ENCODE measurements around the gene TMPRSS9. TPM values are rescaled to one million over a fixed set of nuclear protein-coding genes. Genes with fewer than 3 reads are reported as not detected.

The TMPRSS9 gene
- polyA plus RNA-seq, 3 donors = 0.12 to 0.30 TPM; not detected in 1

DNA sequence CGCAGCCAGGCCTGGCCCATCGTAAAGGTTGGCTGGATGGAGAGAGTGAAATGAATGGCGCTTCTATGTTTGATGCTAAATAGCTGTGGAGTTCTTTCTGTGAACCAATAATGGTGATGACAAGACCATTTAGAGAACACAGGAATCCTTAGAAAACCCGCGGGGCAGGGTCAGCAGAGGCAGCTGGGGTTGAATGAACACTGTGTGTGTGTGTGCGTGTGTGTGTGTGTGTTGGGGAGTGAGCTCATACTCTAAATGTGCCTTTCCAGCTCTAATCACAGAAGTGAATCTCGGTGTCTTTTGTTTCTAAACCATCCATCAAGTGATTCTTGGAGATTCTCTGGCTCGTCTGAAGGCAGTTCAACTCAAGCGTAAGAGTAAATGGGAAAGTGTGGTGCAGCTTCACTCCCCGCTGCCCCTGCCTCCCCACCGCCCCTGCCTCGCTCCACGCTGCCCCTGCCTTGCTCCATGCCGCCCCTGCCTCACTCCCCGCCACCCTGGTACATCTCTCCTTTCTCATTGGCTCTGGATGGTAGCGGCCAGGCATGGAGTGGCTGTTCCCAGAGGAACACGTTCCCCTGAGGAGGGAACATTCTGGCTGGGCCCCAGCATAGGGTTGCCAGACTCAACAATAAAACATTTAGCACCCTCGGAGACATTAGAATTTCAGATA, 21.2 kb downstream of the TMPRSS9 start:
- peaks cover 0 to 4% of the 10 kb centered on the region in 2 donors for H3K36me3 Mint-ChIP-seq
- peaks cover 19 to 39% (median 26%) of the 10 kb centered on the region in 7 donors for H3K9me3 Mint-ChIP-seq
- peaks cover 14 to 33% of the 10 kb centered on the region in 2 donors for H3K9me3 ChIP-seq (replicated peaks in 1 of 2; ENCODE audit: control insufficient read depth in 1 of 2, insufficient read depth in 1 of 2, low read length in 2 of 2)
- H3K4me3 ChIP-seq (replicated peaks in 1 of 3; ENCODE audit: low read depth in 2 of 3, low read length in 3 of 3) = no peak overlapping the region
- peaks cover 29% of the 10 kb centered on the region for H3K4me1 Mint-ChIP-seq
- TF ChIP-seq, protein P1, sequence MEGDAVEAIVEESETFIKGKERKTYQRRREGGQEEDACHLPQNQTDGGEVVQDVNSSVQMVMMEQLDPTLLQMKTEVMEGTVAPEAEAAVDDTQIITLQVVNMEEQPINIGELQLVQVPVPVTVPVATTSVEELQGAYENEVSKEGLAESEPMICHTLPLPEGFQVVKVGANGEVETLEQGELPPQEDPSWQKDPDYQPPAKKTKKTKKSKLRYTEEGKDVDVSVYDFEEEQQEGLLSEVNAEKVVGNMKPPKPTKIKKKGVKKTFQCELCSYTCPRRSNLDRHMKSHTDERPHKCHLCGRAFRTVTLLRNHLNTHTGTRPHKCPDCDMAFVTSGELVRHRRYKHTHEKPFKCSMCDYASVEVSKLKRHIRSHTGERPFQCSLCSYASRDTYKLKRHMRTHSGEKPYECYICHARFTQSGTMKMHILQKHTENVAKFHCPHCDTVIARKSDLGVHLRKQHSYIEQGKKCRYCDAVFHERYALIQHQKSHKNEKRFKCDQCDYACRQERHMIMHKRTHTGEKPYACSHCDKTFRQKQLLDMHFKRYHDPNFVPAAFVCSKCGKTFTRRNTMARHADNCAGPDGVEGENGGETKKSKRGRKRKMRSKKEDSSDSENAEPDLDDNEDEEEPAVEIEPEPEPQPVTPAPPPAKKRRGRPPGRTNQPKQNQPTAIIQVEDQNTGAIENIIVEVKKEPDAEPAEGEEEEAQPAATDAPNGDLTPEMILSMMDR (IDR thresholded peaks at IDR 0.05) = no peak
- H3K4me1 ChIP-seq (ENCODE audit: control insufficient read depth in 1 of 2, insufficient read depth in 2 of 2, low read length in 2 of 2) = peaks cover 21 to 25% of the 10 kb centered on the region in 2 donors
- intact Hi-C loops (cut with micrococcal nuclease) = no loop called here
- no peaks in the 10 kb centered on the region for H3K79me2 ChIP-seq (ENCODE audit: insufficient read depth, low read length)
- no peak overlapping the region for H3K27ac ChIP-seq (ENCODE audit: low read depth in 1 of 2, low read length in 2 of 2)
- H3K4me2 ChIP-seq (replicated peaks; ENCODE audit: extremely low read depth, low read length, poor library complexity, severe bottlenecking) = no peak overlapping the region
- H3K27me3 ChIP-seq (ENCODE audit: control insufficient read depth in 2 of 2, insufficient read depth in 2 of 2, low read length in 2 of 2) = no peaks in the 10 kb centered on the region
- peaks cover 3 to 10% (median 3%) of the 10 kb centered on the region in 3 donors for H3K27me3 Mint-ChIP-seq (ENCODE audit: low read depth in 3 of 3)
- no peak for DNase-seq
- no peak overlapping the region for H3K9ac ChIP-seq (ENCODE audit: insufficient read depth, low read length, poor library complexity, severe bottlenecking)
- WGBS (ENCODE audit: insufficient coverage) = 89% methylated on average over 14 of the region's 18 CpGs
- H2AFZ ChIP-seq (ENCODE audit: insufficient read depth, low read depth, low read length, poor library complexity, severe bottlenecking) = no peak overlapping the region
- no peaks in the 10 kb centered on the region for H3K36me3 ChIP-seq (replicated peaks in 1 of 2; ENCODE audit: control insufficient read depth in 1 of 2, insufficient read depth in 2 of 2, low read length in 2 of 2)
- H4K20me1 ChIP-seq (ENCODE audit: insufficient read depth, low read length) = no peaks in the 10 kb centered on the region
- H3K4me3 Mint-ChIP-seq = no peak overlapping the region
- no peak overlapping the region for H3K27ac Mint-ChIP-seq

DNA sequence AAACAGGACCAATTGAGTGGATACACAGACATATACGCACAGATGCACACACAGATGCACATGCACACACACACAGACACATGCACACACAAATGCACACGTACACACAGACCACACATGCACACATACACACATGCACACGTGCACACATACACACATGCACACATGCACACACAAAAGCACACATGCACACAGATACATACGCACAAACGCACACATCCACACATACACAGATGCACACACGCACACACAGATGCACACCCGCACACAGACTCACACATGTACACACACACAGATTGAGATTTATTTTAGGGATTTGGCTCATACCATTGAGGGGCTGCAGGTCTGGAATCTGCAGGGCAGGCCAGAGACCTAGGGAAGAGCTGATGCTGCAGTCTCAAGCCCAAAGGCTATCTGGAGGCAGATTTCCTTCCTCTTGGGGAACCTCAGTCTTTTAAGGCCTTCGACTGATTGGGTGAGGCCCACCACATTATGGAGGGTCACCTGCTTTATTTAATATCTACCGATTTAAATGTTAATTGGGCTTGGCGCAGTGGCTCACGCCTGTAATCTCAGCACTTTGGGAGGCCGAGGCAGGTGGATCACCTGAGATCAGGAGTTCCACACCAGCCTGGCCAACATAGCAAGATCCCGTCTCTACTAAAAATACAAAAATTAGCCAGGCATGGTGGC, 22.6 kb downstream of the TMPRSS9 start:
- Histone ChIP-seq H3K4me1 (ENCODE audit: control insufficient read depth in 1 of 2, insufficient read depth in 2 of 2, low read length in 2 of 2) (peaks cover 21 to 25% of the 10 kb centered on the region in 2 donors), H2AFZ (ENCODE audit: insufficient read depth, low read depth, low read length, poor library complexity, severe bottlenecking) (no peak overlapping the region), H3K4me2 (replicated peaks; ENCODE audit: extremely low read depth, low read length, poor library complexity, severe bottlenecking) (no peak overlapping the region), H3K36me3 (replicated peaks in 1 of 2; ENCODE audit: control insufficient read depth in 1 of 2, insufficient read depth in 2 of 2, low read length in 2 of 2) (no peaks in the 10 kb centered on the region), H3K27me3 (ENCODE audit: control insufficient read depth in 2 of 2, insufficient read depth in 2 of 2, low read length in 2 of 2) (no peaks in the 10 kb centered on the region), H3K79me2 (ENCODE audit: insufficient read depth, low read length) (no peaks in the 10 kb centered on the region), H3K27ac (ENCODE audit: low read depth in 1 of 2, low read length in 2 of 2) (no peak overlapping the region), H3K9me3 (replicated peaks in 1 of 2; ENCODE audit: control insufficient read depth in 1 of 2, insufficient read depth in 1 of 2, low read length in 2 of 2) (peaks cover 14 to 33% of the 10 kb centered on the region in 2 donors), H3K9ac (ENCODE audit: insufficient read depth, low read length, poor library complexity, severe bottlenecking) (no peak overlapping the region), H3K4me3 (replicated peaks in 1 of 3; ENCODE audit: low read depth in 2 of 3, low read length in 3 of 3) (no peak overlapping the region), H4K20me1 (ENCODE audit: insufficient read depth, low read length) (no peaks in the 10 kb centered on the region)
- Mint-ChIP-seq H3K27ac (peak overlapping the region in 3 of 7 donors; percentile 30 to 79 (median 75)), H3K4me1 (peaks cover 29% of the 10 kb centered on the region), H3K9me3 (peaks cover 17 to 37% (median 25%) of the 10 kb centered on the region in 7 donors), H3K36me3 (peaks cover 0 to 4% of the 10 kb centered on the region in 2 donors), H3K27me3 (ENCODE audit: low read depth in 3 of 3) (peaks cover 3 to 6% (median 3%) of the 10 kb centered on the region in 3 donors), H3K4me3 (no peak overlapping the region)
- TF ChIP-seq, protein P1 (IDR thresholded peaks at IDR 0.05) = no peak
- WGBS (ENCODE audit: insufficient coverage) = 93% methylated on average over 8 of the region's 13 CpGs
- intact Hi-C loops (cut with micrococcal nuclease) = no loop called here
- no peak for DNase-seq
